Choroid plexus epithelial cell (primary cell): ENCODE data around the gene TUBB1.

ENCODE experiments used
- DNase-seq: peaks from one replicate; pipeline ENCODE4 v3.0.0-alpha.2; 2010; ENCODE audit warnings: low read depth
- H3K4me3 ChIP-seq: 2 replicates; pipeline ENCODE4 v1.5.1; 2011; ENCODE audit warnings: low read depth, mild to moderate bottlenecking, control low read depth, low read length, moderate library complexity
- CTCF ChIP-seq: conservative IDR thresholded peaks from 2 replicates; pipeline ENCODE4 v1.5.1; 2011; ENCODE audit warnings: low read depth, mild to moderate bottlenecking, control low read depth, inconsistent platforms, low read length, moderate library complexity

The TUBB1 gene

DNA sequence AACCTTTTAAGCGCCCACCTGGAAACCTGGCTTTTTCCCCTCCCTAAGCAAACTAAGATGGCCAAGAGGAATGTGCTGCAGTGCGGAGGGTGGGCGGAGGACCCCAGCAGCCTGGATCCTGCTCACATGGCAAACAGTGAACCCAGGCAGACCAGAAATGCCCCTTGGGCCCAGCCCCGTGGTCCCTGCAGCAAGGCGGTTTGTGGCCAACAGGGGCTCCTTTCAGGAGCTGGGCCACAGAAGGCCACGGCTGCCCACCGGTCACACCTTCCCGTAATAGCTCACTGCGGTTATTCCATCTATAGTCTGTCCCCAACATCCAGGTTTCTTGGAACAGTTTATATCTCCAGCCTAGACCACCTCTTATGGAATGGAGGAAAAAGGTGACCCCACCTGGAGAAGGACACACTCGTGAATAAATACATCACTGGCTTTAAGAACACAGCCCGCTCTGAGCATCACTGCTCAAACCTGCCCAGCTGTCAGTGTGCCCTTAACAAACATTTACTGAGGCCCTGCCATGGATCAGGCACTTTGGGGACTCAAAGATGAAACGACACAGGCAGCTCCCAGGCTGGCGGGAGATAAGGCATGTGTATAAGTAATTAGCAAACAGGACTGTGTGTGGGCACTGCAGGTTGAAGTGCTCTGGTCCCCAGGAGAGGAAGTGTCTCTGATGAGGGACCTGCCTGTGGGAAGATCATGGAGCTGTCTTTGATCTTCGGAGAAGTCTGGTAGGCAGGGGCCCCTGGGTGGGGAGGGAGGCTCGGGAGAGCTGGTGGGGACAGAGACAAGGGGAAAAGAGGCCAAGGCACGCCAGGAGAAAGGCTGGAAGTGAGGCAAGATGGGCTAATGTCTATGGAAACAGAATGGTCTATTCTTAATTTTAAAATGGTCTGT, 3.2 kb upstream of the TUBB1 start:
- no peak for TF ChIP-seq CTCF
- no peak for DNase-seq
- no peak overlapping the region for H3K4me3 ChIP-seq

GRCh38 chr20:59016795-59017492, 2.3 kb upstream of the TUBB1 start:
- H3K4me3 ChIP-seq, result no peak overlapping the region
- DNase-seq, result no peak
- no peak for TF ChIP-seq CTCF

GRCh38 chr20:59017493-59018231, 1.6 kb upstream of the TUBB1 start:
- DNase-seq, result no peak

GRCh38 chr20:59018817-59019216, 412 bp upstream of the TUBB1 start:
- no peak for TF ChIP-seq CTCF
- DNase-seq, result no peak
- no peak overlapping the region for H3K4me3 ChIP-seq

More at GRCh38 chr20:59017493-59018231, 1.6 kb upstream of the TUBB1 start:
- no peak overlapping the region for H3K4me3 ChIP-seq
- TF ChIP-seq CTCF, result no peak

GRCh38 chr20:59020938-59021551, 1.8 kb downstream of the TUBB1 start:
- no peak for TF ChIP-seq CTCF
- peak; percentile 57 for DNase-seq
- H3K4me3 ChIP-seq, result no peak overlapping the region

DNA sequence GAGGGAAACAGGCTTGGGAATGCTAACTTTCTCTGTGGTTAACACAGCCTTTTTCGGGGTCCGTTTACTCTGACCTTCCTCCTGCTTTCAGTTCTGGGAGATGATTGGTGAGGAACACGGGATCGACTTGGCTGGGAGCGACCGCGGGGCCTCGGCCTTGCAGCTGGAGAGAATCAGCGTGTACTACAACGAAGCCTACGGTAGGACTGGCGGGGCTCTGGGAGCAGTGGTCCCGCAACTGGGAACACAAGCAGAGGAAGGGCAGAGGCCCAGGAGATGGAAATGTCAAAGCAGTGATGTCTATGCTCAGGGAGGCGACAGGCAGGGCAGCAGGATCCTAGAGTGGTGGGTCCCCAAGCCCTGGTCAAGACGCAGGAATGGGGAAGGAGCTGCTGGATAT, 3.5 kb downstream of the TUBB1 start:
- TF ChIP-seq CTCF, result no peak
- no peak for DNase-seq
- no peak overlapping the region for H3K4me3 ChIP-seq
